ENCODE measurements around the gene NR2F1-AS1. TPM values are rescaled to one million over a fixed set of nuclear protein-coding genes. Genes with fewer than 3 reads are reported as not detected.

The NR2F1-AS1 gene
- total and polyA plus RNA-seq, 5 donors = 7.8 to 13.2 (median 10.9) TPM

DNA sequence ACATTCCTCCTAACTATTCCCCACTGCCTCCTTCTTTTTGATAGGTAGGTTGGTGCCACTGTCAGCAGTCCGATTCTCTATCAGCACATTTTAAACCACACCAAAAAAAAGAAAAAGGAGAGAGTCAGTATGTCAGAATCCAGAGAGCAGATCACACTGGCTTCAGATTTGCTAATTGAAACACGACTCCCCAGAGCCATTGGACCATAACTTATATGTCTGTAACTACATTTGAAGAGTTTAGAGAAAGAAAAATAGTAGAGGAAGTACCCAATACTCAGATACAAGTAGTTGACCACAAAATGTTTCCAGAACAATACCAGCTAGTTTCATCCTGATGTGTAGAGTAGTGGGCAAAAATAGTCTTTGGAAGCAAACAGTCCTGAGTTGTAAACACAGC lies 216.6 kb downstream of the NR2F1-AS1 start:
- H3K27ac ChIP-seq (ENCODE audit: low read length) = no peak overlapping the region
- ATAC-seq (no peak), DNase-seq (no peak)
- intact Hi-C loops (cut with DNase I) = no loop called here
- no peaks in the 10 kb centered on the region for H3K27me3 ChIP-seq (ENCODE audit: control insufficient read depth, insufficient read depth)
- no peak overlapping the region for H3K4me3 ChIP-seq (ENCODE audit: low read length)
- H3K4me1 ChIP-seq (ENCODE audit: control insufficient read depth, insufficient read depth, low read length) = peaks cover 2% of the 10 kb centered on the region
- H3K9me3 ChIP-seq (ENCODE audit: control insufficient read depth, low read length) = no peaks in the 10 kb centered on the region
- 58% methylated on average over 2 of the region's 2 CpGs for WGBS

DNA sequence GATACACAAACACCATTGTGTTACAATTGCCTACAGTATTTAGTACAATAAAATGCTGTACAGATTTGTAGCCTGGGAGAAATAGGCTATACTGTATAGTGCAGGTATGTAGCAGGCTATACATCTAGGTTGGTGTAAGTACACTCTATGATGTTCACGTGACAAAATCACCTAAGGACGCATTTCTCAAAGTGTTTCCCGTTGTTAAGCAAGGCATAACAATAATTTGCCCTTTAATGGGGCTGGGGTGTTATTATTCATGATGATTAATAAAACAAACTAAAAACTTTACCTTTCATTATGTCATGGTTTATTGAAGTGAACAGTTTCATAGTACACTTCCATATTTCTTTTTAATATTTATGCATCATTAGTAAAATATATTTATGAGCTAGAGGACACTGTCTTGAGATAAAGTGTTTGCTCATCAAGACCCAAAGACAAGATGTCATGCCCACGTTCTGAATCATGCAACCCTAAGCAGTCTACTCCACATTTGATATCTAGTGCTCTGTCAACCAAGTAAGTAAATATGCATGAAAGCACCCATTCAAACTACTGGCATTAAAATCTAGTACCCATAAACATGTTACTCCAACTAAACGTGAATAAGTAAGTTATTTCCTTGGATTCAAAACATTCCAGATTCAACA lies 220.5 kb downstream of the NR2F1-AS1 start:
- Histone ChIP-seq H3K27me3 (ENCODE audit: control insufficient read depth, insufficient read depth) (no peaks in the 10 kb centered on the region), H3K4me3 (ENCODE audit: low read length) (no peak overlapping the region), H3K27ac (ENCODE audit: low read length) (no peak overlapping the region), H3K4me1 (ENCODE audit: control insufficient read depth, insufficient read depth, low read length) (peaks cover 2% of the 10 kb centered on the region), H3K9me3 (ENCODE audit: control insufficient read depth, low read length) (no peaks in the 10 kb centered on the region)
- ATAC-seq = no peak
- WGBS = 81% methylated on average over 5 of the region's 5 CpGs
- intact Hi-C loops (cut with DNase I) = no loop called here
- no peak for DNase-seq

DNA sequence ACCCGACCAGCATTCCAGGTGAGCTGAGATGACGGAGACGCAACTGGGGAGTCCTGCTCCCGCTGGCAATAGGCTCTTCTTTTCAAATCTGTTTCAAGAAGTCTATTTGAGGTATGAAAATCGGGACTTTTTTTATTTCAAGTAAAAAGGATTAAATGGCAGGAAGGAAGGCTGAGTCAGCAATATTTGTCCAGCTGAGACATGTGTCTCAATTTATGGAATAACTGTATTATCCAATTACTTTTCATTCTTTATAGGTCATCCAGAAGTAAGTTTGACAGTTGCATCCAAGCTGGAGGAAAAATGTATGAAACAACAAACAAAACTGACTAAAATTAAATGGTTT lies 221.1 kb downstream of the NR2F1-AS1 start:
- DNase-seq (no peak), ATAC-seq (no peak)
- no peaks in the 10 kb centered on the region for H3K9me3 ChIP-seq (ENCODE audit: control insufficient read depth, low read length)
- no peaks in the 10 kb centered on the region for H3K27me3 ChIP-seq (ENCODE audit: control insufficient read depth, insufficient read depth)
- no peak overlapping the region for H3K27ac ChIP-seq (ENCODE audit: low read length)
- peaks cover 2% of the 10 kb centered on the region for H3K4me1 ChIP-seq (ENCODE audit: control insufficient read depth, insufficient read depth, low read length)
- 30% methylated on average over 5 of the region's 5 CpGs for WGBS
- H3K4me3 ChIP-seq (ENCODE audit: low read length) = no peak overlapping the region
- intact Hi-C loops (cut with DNase I) = no loop called here

Other genes starting within 250 kb of the NR2F1-AS1 start
- 10 to 100 TPM; 22.1 to 59.2 (median 42.6) TPM for gene NR2F1, start 2.0 kb upstream of the NR2F1-AS1 start, total RNA-seq
- gene NR2F1, start 2.0 kb upstream of the NR2F1-AS1 start, polyA plus RNA-seq = 29.0 TPM
- gene POU5F2, start 160.4 kb upstream of the NR2F1-AS1 start, total RNA-seq = under 1 TPM; 0.40 to 0.57 (median 0.53) TPM
- 0.16 TPM for gene POU5F2, start 160.4 kb upstream of the NR2F1-AS1 start, polyA plus RNA-seq

Data from right cardiac atrium (tissue), 5 donors.